Lower leg skin (tissue), 3 donors: ENCODE data around the gene PKP2.

Experiments used
- POLR2A ChIP-seq, 2 donors: fragments of 450-650 bp; IDR thresholded peaks; one replicate each; pipeline ENCODE4 v1.6.1; 2016 to 2017; ENCODE audit warnings: antibody characterized with exemption in 2 of 2, mild to moderate bottlenecking in 1 of 2, moderate library complexity in 1 of 2
- TF ChIP-seq, protein P1 (sequence below), 3 donors: fragments of 450-650 bp; IDR thresholded peaks; one replicate each; pipeline ENCODE4 v1.5.1; 2016; ENCODE audit warnings: antibody characterized with exemption in 3 of 3, mild to moderate bottlenecking in 3 of 3, moderate library complexity in 2 of 3

DNA sequence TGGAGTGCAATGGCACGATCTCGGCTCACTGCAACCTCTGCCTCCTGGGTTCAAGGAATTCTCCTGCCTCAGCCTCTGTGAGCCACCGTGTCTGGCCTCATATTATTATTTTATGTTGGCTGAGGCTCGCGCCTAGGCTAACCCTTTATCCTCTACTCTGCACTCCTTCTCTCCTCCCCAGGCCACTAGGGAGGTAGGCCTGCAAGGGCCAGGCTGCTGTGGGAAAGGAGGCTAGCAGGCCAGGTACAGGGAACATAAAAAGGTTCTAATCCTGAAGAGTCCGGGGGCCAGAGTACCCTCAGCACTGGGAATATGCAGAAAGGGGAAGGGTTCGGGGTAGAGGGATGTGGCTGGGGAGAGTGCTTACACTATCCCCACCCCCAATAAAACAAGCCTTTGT is 14.9 kb downstream of the PKP2 start:
- TF ChIP-seq, protein P1, sequence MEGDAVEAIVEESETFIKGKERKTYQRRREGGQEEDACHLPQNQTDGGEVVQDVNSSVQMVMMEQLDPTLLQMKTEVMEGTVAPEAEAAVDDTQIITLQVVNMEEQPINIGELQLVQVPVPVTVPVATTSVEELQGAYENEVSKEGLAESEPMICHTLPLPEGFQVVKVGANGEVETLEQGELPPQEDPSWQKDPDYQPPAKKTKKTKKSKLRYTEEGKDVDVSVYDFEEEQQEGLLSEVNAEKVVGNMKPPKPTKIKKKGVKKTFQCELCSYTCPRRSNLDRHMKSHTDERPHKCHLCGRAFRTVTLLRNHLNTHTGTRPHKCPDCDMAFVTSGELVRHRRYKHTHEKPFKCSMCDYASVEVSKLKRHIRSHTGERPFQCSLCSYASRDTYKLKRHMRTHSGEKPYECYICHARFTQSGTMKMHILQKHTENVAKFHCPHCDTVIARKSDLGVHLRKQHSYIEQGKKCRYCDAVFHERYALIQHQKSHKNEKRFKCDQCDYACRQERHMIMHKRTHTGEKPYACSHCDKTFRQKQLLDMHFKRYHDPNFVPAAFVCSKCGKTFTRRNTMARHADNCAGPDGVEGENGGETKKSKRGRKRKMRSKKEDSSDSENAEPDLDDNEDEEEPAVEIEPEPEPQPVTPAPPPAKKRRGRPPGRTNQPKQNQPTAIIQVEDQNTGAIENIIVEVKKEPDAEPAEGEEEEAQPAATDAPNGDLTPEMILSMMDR (IDR thresholded peaks at IDR 0.05) = no peak
- no peak for TF ChIP-seq POLR2A (IDR thresholded peaks at IDR 0.05)
